Body of pancreas (tissue), 4 donors: ENCODE data around the gene SORCS1. TPM values are rescaled to one million over a fixed set of nuclear protein-coding genes. Genes with fewer than 3 reads are reported as not detected.

Source experiments
- ATAC-seq: fragments of 150-250 bp; one replicate; pipeline ENCODE4 v1.9.1; 2016
- DNase-seq, 4 donors: peaks; one replicate each; pipeline ENCODE4 v3.0.0-alpha.2; 2019
- H3K27ac ChIP-seq, 4 donors: fragments of 200-600 bp; sonication (generic); 1 replicate in 3 of 4; 2 replicates in 1 of 4; pipeline versions ENCODE4 v1.5.1 to v1.6.1; 2016 to 2019; ENCODE audit warnings: mild to moderate bottlenecking in 1 of 4, mixed read lengths in 1 of 4, moderate library complexity in 1 of 4
- H3K27me3 ChIP-seq, 2 donors: fragments of 200-600 bp; sonication (generic); one replicate each; pipeline ENCODE4 v1.6.0; 2016; ENCODE audit warnings: mild to moderate bottlenecking in 1 of 2
- H3K36me3 ChIP-seq, 2 donors: fragments of 200-600 bp; sonication (generic); replicated peaks in 1 of 2; 2 replicates each; pipeline ENCODE4 v1.5.1; 2016; ENCODE audit warnings: low read depth in 2 of 2; ENCODE audit not compliant: insufficient read depth in 1 of 2
- H3K4me1 ChIP-seq: fragments of 200-600 bp; sonication (generic); one replicate; pipeline ENCODE4 v1.6.0; 2016
- H3K4me3 ChIP-seq, 2 donors: fragments of 200-600 bp; sonication (generic); 1 replicate in 1 of 2; 2 replicates in 1 of 2; pipeline ENCODE4 v1.5.1; 2016 to 2019
- H3K9me3 ChIP-seq, 3 donors: fragments of 200-600 bp; sonication (generic); 1 replicate in 2 of 3; 2 replicates in 1 of 3; pipeline ENCODE4 v1.5.1; 2016
- POLR2A ChIP-seq, 3 donors: fragments of 450-650 bp; IDR thresholded peaks; one replicate each; pipeline ENCODE4 v1.6.1; 2016; ENCODE audit warnings: antibody characterized with exemption in 3 of 3, mild to moderate bottlenecking in 2 of 3
- WGBS, 2 donors: methylation state at CpG; one replicate each; pipeline ENCODE4 v1.1.5; 2017; 5-methylcytosine and 5-hydroxymethylcytosine counted together
- intact Hi-C: fragments of 100-400 bp; cut with DNase I; formaldehyde crosslinking; loops from one replicate; pipeline ENCODE4 v1.15.1; 2023
- total RNA-seq, 2 donors: library from RNA; depleted of rRNA; stranded (reverse); fragments of >200 nt; gene quantifications; one replicate each; pipeline ENCODE4 v1.1.0, GENCODE V29; 2016
- TF ChIP-seq, protein P1 (sequence below), 7 experiments: fragments of 450-650 bp in 4 of 7; fragments of 200-600 bp in 3 of 7; sonication (generic) in 3 of 7; IDR thresholded peaks; one replicate each; pipeline ENCODE4 v1.5.1; 2016 to 2019; ENCODE audit warnings: antibody characterized with exemption in 7 of 7

The SORCS1 gene
- total RNA-seq, 2 donors from 2014 or later = 1.3 to 6.0 TPM

DNA sequence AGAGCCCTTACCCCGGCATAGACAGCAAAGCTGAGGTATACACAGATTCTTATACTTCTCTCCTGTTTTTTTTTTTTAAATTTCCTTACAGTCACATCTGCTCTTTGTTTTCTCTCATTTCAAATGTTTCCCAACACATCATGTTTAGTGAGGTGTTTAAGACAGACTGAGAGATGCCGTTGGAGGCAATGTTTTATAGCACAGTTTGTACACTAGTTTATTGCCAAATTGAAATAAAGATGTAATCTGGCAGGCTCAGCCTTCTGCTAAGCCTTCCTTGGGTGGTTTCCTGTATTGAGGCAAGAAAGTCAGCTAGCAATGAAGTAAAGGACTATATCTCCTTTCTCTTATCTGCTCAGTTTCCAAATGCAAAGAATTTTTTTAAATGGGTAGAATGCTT, 393.4 kb downstream of the SORCS1 start:
- WGBS, 2 donors = 36 to 66% methylated on average over 2 of the region's 2 CpGs
- no peak for DNase-seq
- no peak for ATAC-seq

DNA sequence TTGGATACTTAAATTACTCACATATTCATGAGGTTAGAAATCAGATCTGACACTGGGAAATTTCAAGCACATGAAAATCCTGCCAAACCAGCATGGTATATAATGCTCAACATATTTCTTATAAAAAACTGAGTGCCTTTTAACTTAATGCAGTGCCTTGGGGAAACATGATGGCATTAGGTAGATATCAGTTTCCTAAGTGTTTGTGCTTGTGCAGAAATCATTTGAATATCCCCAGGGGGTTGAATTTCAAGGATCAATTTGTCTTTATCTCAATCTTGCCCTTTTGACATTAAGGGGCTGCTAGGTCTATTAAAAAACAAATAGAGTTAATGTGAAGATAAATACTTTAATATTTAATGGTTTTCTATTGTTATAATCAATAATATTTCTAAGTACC, 396.3 kb downstream of the SORCS1 start:
- Histone ChIP-seq H3K27ac (no peak overlapping the region), H3K9me3 (no peaks in the 10 kb centered on the region), H3K4me1 (no peaks in the 10 kb centered on the region), H3K4me3 (no peak overlapping the region), H3K27me3 (no peaks in the 10 kb centered on the region), H3K36me3 (no peaks in the 10 kb centered on the region)
- TF ChIP-seq POLR2A (IDR thresholded peaks at IDR 0.05) = no peak
- DNase-seq (no peak), ATAC-seq (no peak)
- intact Hi-C loops = no loop called here

More for the DNA sequence above, 393.4 kb downstream of the SORCS1 start:
- H3K4me3 ChIP-seq = no peak overlapping the region
- intact Hi-C loops = no loop called here
- no peaks in the 10 kb centered on the region for H3K9me3 ChIP-seq
- H3K4me1 ChIP-seq = no peaks in the 10 kb centered on the region
- no peaks in the 10 kb centered on the region for H3K27me3 ChIP-seq
- TF ChIP-seq, protein P1, sequence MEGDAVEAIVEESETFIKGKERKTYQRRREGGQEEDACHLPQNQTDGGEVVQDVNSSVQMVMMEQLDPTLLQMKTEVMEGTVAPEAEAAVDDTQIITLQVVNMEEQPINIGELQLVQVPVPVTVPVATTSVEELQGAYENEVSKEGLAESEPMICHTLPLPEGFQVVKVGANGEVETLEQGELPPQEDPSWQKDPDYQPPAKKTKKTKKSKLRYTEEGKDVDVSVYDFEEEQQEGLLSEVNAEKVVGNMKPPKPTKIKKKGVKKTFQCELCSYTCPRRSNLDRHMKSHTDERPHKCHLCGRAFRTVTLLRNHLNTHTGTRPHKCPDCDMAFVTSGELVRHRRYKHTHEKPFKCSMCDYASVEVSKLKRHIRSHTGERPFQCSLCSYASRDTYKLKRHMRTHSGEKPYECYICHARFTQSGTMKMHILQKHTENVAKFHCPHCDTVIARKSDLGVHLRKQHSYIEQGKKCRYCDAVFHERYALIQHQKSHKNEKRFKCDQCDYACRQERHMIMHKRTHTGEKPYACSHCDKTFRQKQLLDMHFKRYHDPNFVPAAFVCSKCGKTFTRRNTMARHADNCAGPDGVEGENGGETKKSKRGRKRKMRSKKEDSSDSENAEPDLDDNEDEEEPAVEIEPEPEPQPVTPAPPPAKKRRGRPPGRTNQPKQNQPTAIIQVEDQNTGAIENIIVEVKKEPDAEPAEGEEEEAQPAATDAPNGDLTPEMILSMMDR (IDR thresholded peaks at IDR 0.05) = no peak
- no peak for TF ChIP-seq POLR2A (IDR thresholded peaks at IDR 0.05)
- H3K36me3 ChIP-seq = no peaks in the 10 kb centered on the region
- H3K27ac ChIP-seq = no peak overlapping the region

DNA sequence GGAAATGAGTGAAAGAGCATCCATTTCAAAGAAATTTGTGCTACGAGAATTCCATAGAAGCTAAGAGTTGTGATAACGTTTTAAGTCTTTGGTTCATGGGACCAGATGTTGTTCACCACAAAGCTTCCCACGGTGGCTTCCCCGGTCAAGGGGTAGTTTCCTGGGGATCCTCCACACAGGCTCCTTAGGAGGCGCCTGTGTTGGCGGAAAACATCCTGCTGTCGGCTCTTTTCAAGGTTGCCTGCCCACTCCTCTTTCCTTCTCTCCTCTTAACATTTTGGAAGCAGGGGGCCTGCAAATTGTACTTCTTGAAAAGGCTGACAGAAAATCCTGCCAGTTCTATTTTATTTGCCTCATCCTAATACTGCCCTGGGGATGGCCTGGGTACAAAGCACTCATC, 398.6 kb downstream of the SORCS1 start:
- no peak overlapping the region for H3K27ac ChIP-seq
- intact Hi-C loops = no loop called here
- H3K27me3 ChIP-seq = no peaks in the 10 kb centered on the region
- no peaks in the 10 kb centered on the region for H3K4me1 ChIP-seq
- TF ChIP-seq, protein P1 (IDR thresholded peaks at IDR 0.05) = no peak
- TF ChIP-seq POLR2A (IDR thresholded peaks at IDR 0.05) = no peak
- ATAC-seq = no peak
- 44 to 45% methylated on average over 7 of the region's 7 CpGs for WGBS, 2 donors
- no peaks in the 10 kb centered on the region for H3K9me3 ChIP-seq
- no peak for DNase-seq
- H3K4me3 ChIP-seq = no peak overlapping the region
- no peaks in the 10 kb centered on the region for H3K36me3 ChIP-seq

DNA sequence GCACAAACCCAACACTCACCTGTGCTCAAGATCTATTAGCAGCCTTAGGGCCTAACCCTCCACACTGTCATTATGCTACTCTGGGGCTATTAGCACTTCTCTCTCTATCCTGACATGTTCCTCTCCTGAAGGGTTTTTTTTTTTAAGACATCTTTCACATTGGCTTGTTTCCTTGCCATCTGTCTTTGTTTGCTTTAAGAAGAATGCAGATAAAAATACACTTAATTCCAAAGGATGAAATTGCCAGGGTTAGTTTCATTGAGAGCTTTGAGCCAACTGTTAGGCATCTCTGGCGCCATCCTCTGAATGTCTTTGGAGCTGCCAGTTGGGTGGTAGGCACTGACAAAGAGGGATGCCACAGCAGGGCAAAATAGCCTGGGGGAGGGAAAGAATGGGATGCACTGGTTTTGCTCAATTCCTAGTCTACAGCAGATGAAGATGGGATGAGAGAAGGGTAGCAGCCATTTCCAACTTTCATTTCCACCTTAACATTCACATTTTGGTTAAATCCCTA, 399.2 kb downstream of the SORCS1 start:
- H3K36me3 ChIP-seq = no peaks in the 10 kb centered on the region
- 76 to 79% methylated on average over 1 of the region's 1 CpG for WGBS, 2 donors
- no peak overlapping the region for H3K27ac ChIP-seq
- TF ChIP-seq POLR2A (IDR thresholded peaks at IDR 0.05) = no peak
- TF ChIP-seq, protein P1 (IDR thresholded peaks at IDR 0.05) = no peak
- intact Hi-C loops = no loop called here
- H3K4me3 ChIP-seq = no peak overlapping the region
- no peak for ATAC-seq
- H3K27me3 ChIP-seq = no peaks in the 10 kb centered on the region
- no peaks in the 10 kb centered on the region for H3K9me3 ChIP-seq
- DNase-seq = no peak
- no peaks in the 10 kb centered on the region for H3K4me1 ChIP-seq

DNA sequence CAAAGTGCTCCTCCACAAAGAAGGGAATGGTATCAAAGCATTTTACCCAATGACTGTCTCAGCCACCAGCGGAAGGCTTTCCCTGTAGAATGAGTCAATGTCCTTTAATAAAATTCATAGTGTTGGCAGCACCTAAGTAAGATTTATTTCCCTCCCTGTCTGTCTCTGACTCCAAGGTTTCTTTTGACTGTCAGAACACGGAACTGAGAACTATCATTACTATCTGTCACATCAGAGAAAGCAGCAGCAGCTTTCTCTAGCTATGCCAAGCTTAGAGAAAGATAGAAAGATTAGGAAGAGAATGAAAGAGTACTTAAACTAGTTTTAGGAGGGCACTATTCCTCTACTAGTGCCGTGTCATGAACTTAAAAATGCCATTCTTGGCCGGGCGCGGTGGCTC, 400.1 kb downstream of the SORCS1 start:
- intact Hi-C loops = no loop called here
- Histone ChIP-seq H3K27ac (no peak overlapping the region), H3K27me3 (no peaks in the 10 kb centered on the region), H3K4me3 (no peak overlapping the region), H3K9me3 (no peaks in the 10 kb centered on the region), H3K4me1 (no peaks in the 10 kb centered on the region), H3K36me3 (no peaks in the 10 kb centered on the region)
- ATAC-seq (no peak), DNase-seq (no peak)
- WGBS, 2 donors = 79 to 81% methylated on average over 6 of the region's 6 CpGs
- TF ChIP-seq, protein P1 (IDR thresholded peaks at IDR 0.05) = no peak
- no peak for TF ChIP-seq POLR2A (IDR thresholded peaks at IDR 0.05)
